GM12878 (cell line): ENCODE measurements around the gene RAD1. TPM values are rescaled to one million over a fixed set of nuclear protein-coding genes. Genes with fewer than 3 reads are reported as not detected.
A peak's percentile ranks its signal among the peaks of the same experiment; 100 is the strongest.

Experiments used
- ATAC-seq: fragments of 200-7000 bp; cut with Tn5 transposase; 3 replicates; pipeline ENCODE4 v1.9.1; 2020; ENCODE audit warnings: mild to moderate bottlenecking, moderate library complexity
- BruUV-seq: library from RNA; stranded (reverse); fragments of 400-500 nt; replicated peaks from 2 replicates; lab custom pipeline; 2021; lab: Mats Ljungman, UMichigan
- CTCF ChIA-PET: fragments of 300-600 bp; sonication (Branson Sonifier 250); formaldehyde crosslinking; extraction: SDS; loops from one replicate; lab custom pipeline; 2021; ENCODE audit warnings: inconsistent platforms; lab: Yijun Ruan, JAX
- POLR2A ChIA-PET: fragments of 350-600 bp; formaldehyde crosslinking; extraction: SDS; loops from one replicate; lab custom pipeline; 2021; ENCODE audit warnings: inconsistent platforms; lab: Charles Lee
- RAD21 ChIA-PET: fragments of 300-600 bp; sonication (Branson Sonifier 250); formaldehyde crosslinking; loops from one replicate; lab custom pipeline; 2023; ENCODE audit warnings: antibody characterized with exemption; ENCODE audit not compliant: unreplicated experiment; lab: Charles Lee
- SMC1A ChIA-PET: fragments of 300-600 bp; sonication (Branson Sonifier 250); formaldehyde crosslinking; loops from one replicate; lab custom pipeline; 2023; ENCODE audit not compliant: unreplicated experiment, uncharacterized antibody; lab: Charles Lee
- DNase-seq: peaks from one replicate; pipeline ENCODE4 v3.0.0-alpha.2; 2011; ENCODE audit warnings: low read depth, low spot score
- FAIRE-seq: peaks from 3 replicates; lab custom pipeline; 2011; peaks lifted over from hg19 to GRCh38; lab: Jason Lieb, UNC
- H2AFZ ChIP-seq: 2 replicates; pipeline ENCODE4 v1.6.0; 2011; ENCODE audit warnings: low read depth, low read length, control low read depth; ENCODE audit not compliant: control insufficient read depth
- H3K27ac ChIP-seq: 2 replicates; pipeline ENCODE4 v1.5.1; 2011; ENCODE audit warnings: control low read depth; ENCODE audit not compliant: control insufficient read depth, insufficient read depth
- H3K27me3 ChIP-seq, 2 experiments: replicated peaks in 1 of 2; 2 replicates each; pipeline versions ENCODE4 v1.6.0 to v1.6.1; 2011; ENCODE audit warnings: low read length in 1 of 2; ENCODE audit not compliant: control insufficient read depth in 2 of 2, insufficient read depth in 2 of 2
- H3K36me3 ChIP-seq, 2 experiments: 2 replicates each; pipeline ENCODE4 v1.5.1; 2011; ENCODE audit warnings: low read length in 1 of 2; ENCODE audit not compliant: control insufficient read depth in 2 of 2, insufficient read depth in 2 of 2
- H3K4me1 ChIP-seq: 2 replicates; pipeline ENCODE4 v1.6.1; 2011; ENCODE audit warnings: mild to moderate bottlenecking, low read length, moderate library complexity, mixed read lengths; ENCODE audit not compliant: control insufficient read depth, insufficient read depth
- H3K4me2 ChIP-seq: 2 replicates; pipeline ENCODE4 v1.6.0; 2011; ENCODE audit warnings: control low read depth; ENCODE audit not compliant: control insufficient read depth, insufficient read depth
- H3K4me3 ChIP-seq: fragments of 200-600 bp; sonication (generic); 2 replicates; pipeline ENCODE4 v1.5.1; 2016
- H3K79me2 ChIP-seq: 2 replicates; pipeline ENCODE4 v1.6.0; 2011; ENCODE audit warnings: low read length; ENCODE audit not compliant: control insufficient read depth, insufficient read depth
- H3K9ac ChIP-seq: 2 replicates; pipeline ENCODE4 v1.8.0; 2011; ENCODE audit warnings: low read length, control low read depth, mixed read lengths; ENCODE audit not compliant: control insufficient read depth, insufficient read depth
- H3K9me3 ChIP-seq: replicated peaks from 3 replicates; pipeline ENCODE4 v1.5.1; 2011; ENCODE audit warnings: mild to moderate bottlenecking, low read length; ENCODE audit not compliant: control insufficient read depth, insufficient read depth
- H4K20me1 ChIP-seq: 2 replicates; pipeline ENCODE4 v1.6.0; 2011; ENCODE audit not compliant: control insufficient read depth, insufficient read depth
- ATF2 ChIP-seq: IDR thresholded peaks from 2 replicates; pipeline ENCODE4 v1.6.1; 2012; ENCODE audit warnings: low read length, inconsistent platforms
- DPF2 ChIP-seq: fragments of 450-650 bp; IDR thresholded peaks from 2 replicates; pipeline ENCODE4 v1.6.1; 2017; ENCODE audit warnings: mild to moderate bottlenecking
- EP300 ChIP-seq, 2 experiments: fragments of 150-350 bp in 1 of 2; IDR thresholded peaks; 2 replicates each; pipeline ENCODE4 v1.6.1; 2011 to 2012; ENCODE audit warnings: low read depth in 2 of 2, low read length in 2 of 2, borderline replicate concordance in 1 of 2, improper control_type of control experiment in 1 of 2, inconsistent platforms in 1 of 2; ENCODE audit not compliant: control insufficient read depth in 1 of 2
- HDAC6 ChIP-seq: fragments of 200-600 bp; sonication (generic); IDR thresholded peaks from one replicate; pipeline ENCODE4 v1.8.0; 2017; ENCODE audit warnings: antibody characterized with exemption; ENCODE audit not compliant: unreplicated experiment
- MYB ChIP-seq: fragments of 150-350 bp; IDR thresholded peaks from 2 replicates; pipeline ENCODE4 v1.6.1; 2014; ENCODE audit warnings: mild to moderate bottlenecking, low read depth, low read length, borderline replicate concordance
- MYC ChIP-seq: IDR thresholded peaks from 2 replicates; pipeline ENCODE4 v1.6.1; 2011; ENCODE audit warnings: mild to moderate bottlenecking, low read length, moderate library complexity, inconsistent platforms; ENCODE audit not compliant: insufficient read depth, insufficient replicate concordance, insufficient read length, severe bottlenecking
- NFYA ChIP-seq: IDR thresholded peaks from 2 replicates; pipeline ENCODE4 v1.6.1; 2011; ENCODE audit warnings: low read depth, mild to moderate bottlenecking, low read length, improper control_type of control experiment, borderline replicate concordance
- NR2F1 ChIP-seq: fragments of 450-650 bp; conservative IDR thresholded peaks from 2 replicates; pipeline ENCODE4 v1.6.1; 2017; ENCODE audit warnings: mild to moderate bottlenecking
- PML ChIP-seq: IDR thresholded peaks from 2 replicates; pipeline ENCODE4 v1.6.1; 2012; ENCODE audit warnings: low read length, inconsistent platforms
- SMAD5 ChIP-seq: IDR thresholded peaks from 2 replicates; pipeline ENCODE4 v1.6.1; 2016; ENCODE audit warnings: antibody characterized with exemption, low read depth
- SPI1 ChIP-seq: IDR thresholded peaks from 2 replicates; pipeline ENCODE4 v1.6.1; 2011; ENCODE audit warnings: low read depth, mild to moderate bottlenecking, low read length, moderate library complexity, borderline replicate concordance; ENCODE audit not compliant: insufficient read depth
- STAT1 ChIP-seq: fragments of 450-650 bp; conservative IDR thresholded peaks from 2 replicates; pipeline ENCODE4 v1.6.1; 2014; ENCODE audit warnings: antibody characterized with exemption, mild to moderate bottlenecking
- SUZ12 ChIP-seq: fragments of 200-600 bp; sonication (generic); IDR thresholded peaks from one replicate; pipeline ENCODE4 v1.6.1; 2018; ENCODE audit warnings: antibody characterized with exemption, mild to moderate bottlenecking; ENCODE audit not compliant: unreplicated experiment
- YY1 ChIP-seq: IDR thresholded peaks from 2 replicates; pipeline ENCODE4 v1.6.1; 2011; ENCODE audit warnings: low read depth, mild to moderate bottlenecking, low read length
- ZBTB40 ChIP-seq: fragments of 450-650 bp; IDR thresholded peaks from 2 replicates; pipeline ENCODE4 v1.6.1; 2016; ENCODE audit warnings: mild to moderate bottlenecking, moderate library complexity, borderline replicate concordance
- ZNF217 ChIP-seq: fragments of 450-650 bp; IDR thresholded peaks from 2 replicates; pipeline ENCODE4 v1.6.1; 2017; ENCODE audit warnings: antibody characterized with exemption, mild to moderate bottlenecking
- WGBS: methylation state at CpG from one replicate; pipeline ENCODE4 v1.1.6; 2016; ENCODE audit warnings: low lambda C conversion rate; ENCODE audit not compliant: insufficient replicate concordance, insufficient coverage; ENCODE audit errors: missing lambda C conversion rate; 5-methylcytosine and 5-hydroxymethylcytosine counted together
- in situ Hi-C: fragments of 300-500 bp; cut with MboI; formaldehyde crosslinking; loops from 9 replicates; pipeline ENCODE4 v1.14.3; 2018; ENCODE audit warnings: mixed read lengths
- intact Hi-C: fragments of 100-400 bp; cut with micrococcal nuclease; formaldehyde crosslinking; loops from one replicate; pipeline ENCODE4 v1.14.2; 2022; ENCODE audit not compliant: unreplicated experiment
- polyA plus RNA-seq, 11 experiments: library from polyadenylated mRNA; depleted of rRNA in 4 of 11; unstranded in 6 of 11; stranded (reverse) in 5 of 11; fragments of >200 nt; fragmentation: Nextera tagmentation in 4 of 11; fragmentation: Illumina TruSeq in 1 of 11; extraction: Ambion mirVana in 4 of 11; extraction: Trizol in 1 of 11; gene quantifications; 1 replicate in 1 of 11; 2 replicates in 10 of 11; pipeline versions ENCODE4 v1.2.1 to v1.2.3, GENCODE V29; 2011 to 2016; ENCODE audit warnings: inconsistent platforms in 2 of 11, missing spikeins in 2 of 11, low read depth in 1 of 11
- total RNA-seq, 4 experiments: library from RNA; depleted of rRNA in 3 of 4; stranded (reverse); fragments of >200 nt in 3 of 4; fragmentation: Illumina TruSeq in 1 of 4; extraction: Trizol in 1 of 4; gene quantifications; 2 replicates each; pipeline versions ENCODE4 v1.2.1 to v1.2.3, GENCODE V29; 2013 to 2021

The RAD1 gene
- total and polyA plus RNA-seq, 10 of the 15 experiments (the other 5 are each of a cell fraction or from before 2014, with no cell fraction given), result 21.1 to 58.4 (median 37.2) TPM

- ATAC-seq, result peak; percentile 83
- intact Hi-C loops, result loop anchor here (1.0 to 10.0 kb wide), 3 partner anchors 12 to 1225 kb away; partner anchors contain the start of genes BRIX1, LMBRD2, RAD1 and SKP2
- BruUV-seq, result no TSS peak
- peak; percentile 7 for FAIRE-seq
- H3K4me3 ChIP-seq, result peak overlapping the region; percentile 83
- no peaks in the 10 kb centered on the region for H3K27me3 ChIP-seq
- ChIA-PET SMC1A (interaction anchor here (0.6 to 2.4 kb wide), 5 partner anchors 13 to 31 kb away, joined by 3 to 14 read pairs (median 3); partner anchors contain the start of genes BRIX1 and RAD1), POLR2A (interaction anchor here (0.6 to 3.3 kb wide), 11 partner anchors 9 to 549 kb away, joined by 3 to 79 read pairs (median 4); partner anchors contain the start of genes BRIX1 and RAD1), RAD21 (interaction anchor here (0.6 to 2.9 kb wide), 6 partner anchors 10 to 433 kb away, joined by 3 to 50 read pairs (median 4); partner anchors contain the start of genes BRIX1 and RAD1), CTCF (interaction anchor here (0.6 to 2.0 kb wide), 12 partner anchors 10 to 254 kb away, joined by 3 to 13 read pairs (median 3); partner anchors contain the start of genes BRIX1 and RAD1)
- in situ Hi-C loops, result no loop called here
- H3K36me3 ChIP-seq, result peaks cover 0 to 7% of the 10 kb centered on the region in 2 experiments; a peak in 2 of 4 replicates
- H3K4me1 ChIP-seq, result no peaks in the 10 kb centered on the region
- peak; percentile 26 for DNase-seq
- H4K20me1 ChIP-seq, result no peaks in the 10 kb centered on the region
- peak overlapping the region; percentile 86 for H3K27ac ChIP-seq
- 2% methylated on average over 30 of the region's 70 CpGs for WGBS
- peak overlapping the region; percentile 90 for H3K9ac ChIP-seq
- peaks cover 33% of the 10 kb centered on the region for H3K79me2 ChIP-seq
- no peaks in the 10 kb centered on the region for H3K9me3 ChIP-seq
- peak overlapping the region; percentile 81 for H3K4me2 ChIP-seq
- H2AFZ ChIP-seq, result peak overlapping the region; percentile 78
- TF ChIP-seq SUZ12 (no peak), ZBTB40 (no peak), ATF2 (no peak), SMAD5 (no peak), HDAC6 (no peak), ZNF217 (no peak), YY1 (peak; percentile 79; the same call in 1 of the 2 replicates), MYB (no peak), NFYA (no peak), SPI1 (no peak), NR2F1 (peak; percentile 50), DPF2 (peak; percentile 58; the same call in 1 of the 2 replicates), STAT1 (no peak), EP300 (IDR thresholded peaks at IDR 0.05; ENCODE audit: borderline replicate concordance in 1 of 2, control insufficient read depth in 1 of 2, low read depth in 2 of 2, low read length in 2 of 2) (no peak), PML (no peak), MYC (peak; percentile 52)
These were observed 14.6 kb upstream of the RAD1 start for GRCh38 chr5:34929720-34930461.
